Panc1 (cell line): ENCODE measurements around the gene TCN1.

Source experiments
- POLR2AphosphoS5 ChIP-seq: IDR thresholded peaks from 2 replicates; pipeline ENCODE4 v1.6.1; 2012; ENCODE audit warnings: mild to moderate bottlenecking, low read depth, low read length, moderate library complexity
- TF ChIP-seq, protein P1 (sequence below): fragments of 450-650 bp; IDR thresholded peaks from 2 replicates; pipeline ENCODE4 v1.5.1; 2017; ENCODE audit warnings: mild to moderate bottlenecking
- TF ChIP-seq, protein P2 (sequence below), 2 experiments: IDR thresholded peaks; 2 replicates each; pipeline ENCODE4 v1.6.1; 2011 to 2012; ENCODE audit warnings: low read depth in 2 of 2, control low read depth in 1 of 2, low read length in 1 of 2, mild to moderate bottlenecking in 1 of 2, moderate library complexity in 1 of 2; ENCODE audit not compliant: insufficient read depth in 1 of 2

DNA sequence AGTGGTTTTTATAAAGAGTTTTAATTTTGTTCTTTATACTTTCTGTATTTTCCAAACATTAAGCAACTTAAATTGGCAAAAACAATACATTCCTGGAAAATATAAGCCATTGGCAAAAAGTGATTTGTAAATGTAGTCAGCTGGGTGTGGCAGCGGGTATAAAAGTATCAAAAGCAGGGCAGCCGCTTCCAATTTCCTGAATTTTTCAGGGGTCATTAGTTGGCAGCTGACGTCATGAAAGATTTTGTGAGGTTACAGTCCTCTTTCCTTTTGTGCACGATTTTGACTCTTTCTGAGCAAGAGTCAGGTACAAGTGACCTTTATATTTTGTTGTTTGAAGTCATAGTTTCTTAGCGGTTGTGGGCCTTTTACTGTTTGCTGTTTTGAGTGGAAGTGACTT is 12.3 kb upstream of the TCN1 start, which contains the start of gene OOSP3:
- TF ChIP-seq POLR2AphosphoS5, result no peak
- TF ChIP-seq, protein P1, sequence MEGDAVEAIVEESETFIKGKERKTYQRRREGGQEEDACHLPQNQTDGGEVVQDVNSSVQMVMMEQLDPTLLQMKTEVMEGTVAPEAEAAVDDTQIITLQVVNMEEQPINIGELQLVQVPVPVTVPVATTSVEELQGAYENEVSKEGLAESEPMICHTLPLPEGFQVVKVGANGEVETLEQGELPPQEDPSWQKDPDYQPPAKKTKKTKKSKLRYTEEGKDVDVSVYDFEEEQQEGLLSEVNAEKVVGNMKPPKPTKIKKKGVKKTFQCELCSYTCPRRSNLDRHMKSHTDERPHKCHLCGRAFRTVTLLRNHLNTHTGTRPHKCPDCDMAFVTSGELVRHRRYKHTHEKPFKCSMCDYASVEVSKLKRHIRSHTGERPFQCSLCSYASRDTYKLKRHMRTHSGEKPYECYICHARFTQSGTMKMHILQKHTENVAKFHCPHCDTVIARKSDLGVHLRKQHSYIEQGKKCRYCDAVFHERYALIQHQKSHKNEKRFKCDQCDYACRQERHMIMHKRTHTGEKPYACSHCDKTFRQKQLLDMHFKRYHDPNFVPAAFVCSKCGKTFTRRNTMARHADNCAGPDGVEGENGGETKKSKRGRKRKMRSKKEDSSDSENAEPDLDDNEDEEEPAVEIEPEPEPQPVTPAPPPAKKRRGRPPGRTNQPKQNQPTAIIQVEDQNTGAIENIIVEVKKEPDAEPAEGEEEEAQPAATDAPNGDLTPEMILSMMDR, result no peak
- TF ChIP-seq, protein P2, sequence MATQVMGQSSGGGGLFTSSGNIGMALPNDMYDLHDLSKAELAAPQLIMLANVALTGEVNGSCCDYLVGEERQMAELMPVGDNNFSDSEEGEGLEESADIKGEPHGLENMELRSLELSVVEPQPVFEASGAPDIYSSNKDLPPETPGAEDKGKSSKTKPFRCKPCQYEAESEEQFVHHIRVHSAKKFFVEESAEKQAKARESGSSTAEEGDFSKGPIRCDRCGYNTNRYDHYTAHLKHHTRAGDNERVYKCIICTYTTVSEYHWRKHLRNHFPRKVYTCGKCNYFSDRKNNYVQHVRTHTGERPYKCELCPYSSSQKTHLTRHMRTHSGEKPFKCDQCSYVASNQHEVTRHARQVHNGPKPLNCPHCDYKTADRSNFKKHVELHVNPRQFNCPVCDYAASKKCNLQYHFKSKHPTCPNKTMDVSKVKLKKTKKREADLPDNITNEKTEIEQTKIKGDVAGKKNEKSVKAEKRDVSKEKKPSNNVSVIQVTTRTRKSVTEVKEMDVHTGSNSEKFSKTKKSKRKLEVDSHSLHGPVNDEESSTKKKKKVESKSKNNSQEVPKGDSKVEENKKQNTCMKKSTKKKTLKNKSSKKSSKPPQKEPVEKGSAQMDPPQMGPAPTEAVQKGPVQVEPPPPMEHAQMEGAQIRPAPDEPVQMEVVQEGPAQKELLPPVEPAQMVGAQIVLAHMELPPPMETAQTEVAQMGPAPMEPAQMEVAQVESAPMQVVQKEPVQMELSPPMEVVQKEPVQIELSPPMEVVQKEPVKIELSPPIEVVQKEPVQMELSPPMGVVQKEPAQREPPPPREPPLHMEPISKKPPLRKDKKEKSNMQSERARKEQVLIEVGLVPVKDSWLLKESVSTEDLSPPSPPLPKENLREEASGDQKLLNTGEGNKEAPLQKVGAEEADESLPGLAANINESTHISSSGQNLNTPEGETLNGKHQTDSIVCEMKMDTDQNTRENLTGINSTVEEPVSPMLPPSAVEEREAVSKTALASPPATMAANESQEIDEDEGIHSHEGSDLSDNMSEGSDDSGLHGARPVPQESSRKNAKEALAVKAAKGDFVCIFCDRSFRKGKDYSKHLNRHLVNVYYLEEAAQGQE (IDR thresholded peaks at IDR 0.05; ENCODE audit: insufficient read depth in 1 of 2, low read depth in 2 of 2, low read length in 1 of 2), result no peak
